ENCODE measurements around the gene IFT122. TPM values are rescaled to one million over a fixed set of nuclear protein-coding genes. Genes with fewer than 3 reads are reported as not detected.
A peak's percentile ranks its signal among the peaks of the same experiment; 100 is the strongest.
"Not testable (repeated sequence)": the region's sequence is repeated elsewhere in the genome, so short reads cannot be mapped to it uniquely, and the experiment has no call there.

IFT122 gene
- total RNA-seq, result 10 to 100 TPM in 3 of 4 donors, 1 to 10 TPM in 1; 9.5 to 47.6 (median 24.5) TPM

- Histone ChIP-seq H3K27me3 (no peaks in the 10 kb centered on the region), H3K36me3 (peaks cover 23% of the 10 kb centered on the region), H3K4me3 (peak within 1 kb of the TSS; percentile 61), H3K27ac (peak within 1 kb of the TSS; percentile 95), H3K9me3 (no peaks in the 10 kb centered on the region), H3K4me1 (peaks cover 64% of the 10 kb centered on the region)
- TF ChIP-seq EP300 (IDR thresholded peaks at IDR 0.05) (no peak), POLR2AphosphoS5 (IDR thresholded peaks at IDR 0.05) (peak in 2 of 3 donors; percentile 59 to 65), POLR2A (IDR thresholded peaks at IDR 0.05) (peak; percentile 61 to 82)
- WGBS, result under 1% methylated on average over 45 of the region's 75 CpGs
- DNase-seq (ENCODE audit: low spot score in 2 of 2), result peak; percentile 98 to 99
Measured at GRCh38 chr3:129439817-129440617, at the start of gene IFT122, which contains the start of gene MBD4. Gene IFT122 (plus strand): TSS chr3:129440224. CDS start chr3:129440331, 107 bp downstream. Gene MBD4 (minus strand): TSS chr3:129439948. CDS start chr3:129439833, 115 bp downstream.

- WGBS, result 55% methylated on average over 4 of the region's 4 CpGs
- peaks cover 41% of the 10 kb centered on the region for H3K4me1 ChIP-seq
- H3K27ac ChIP-seq, result peak overlapping the region; percentile 58
- not testable (repeated sequence) for H3K4me3 ChIP-seq; H3K27me3 ChIP-seq; DNase-seq (ENCODE audit: low spot score in 2 of 2); H3K9me3 ChIP-seq
- peaks cover 72% of the 10 kb centered on the region for H3K36me3 ChIP-seq
Measured at GRCh38 chr3:129391583-129391982, 48.4 kb upstream of the IFT122 start.

GRCh38 chr3:129392106-129392887, 47.7 kb upstream of the IFT122 start:
- not testable (repeated sequence) for H3K9me3 ChIP-seq; H3K4me3 ChIP-seq; DNase-seq (ENCODE audit: low spot score in 2 of 2); H3K27me3 ChIP-seq
- peaks cover 65% of the 10 kb centered on the region for H3K36me3 ChIP-seq
- WGBS, result 59% methylated on average over 3 of the region's 8 CpGs
- peak overlapping the region; percentile 56 for H3K27ac ChIP-seq
- H3K4me1 ChIP-seq, result peaks cover 48% of the 10 kb centered on the region

- no peaks in the 10 kb centered on the region for H3K9me3 ChIP-seq
- TF ChIP-seq POLR2A (IDR thresholded peaks at IDR 0.05), result no peak
- no peak for TF ChIP-seq POLR2AphosphoS5 (IDR thresholded peaks at IDR 0.05)
- TF ChIP-seq EP300 (IDR thresholded peaks at IDR 0.05), result no peak
- TF ChIP-seq CTCF (IDR thresholded peaks at IDR 0.05), result no peak
- DNase-seq (ENCODE audit: low spot score in 2 of 2), result no peak
- peak overlapping the region; percentile 3 for H3K27ac ChIP-seq
- no peak overlapping the region for H3K4me3 ChIP-seq
- WGBS, result 45% methylated on average over 6 of the region's 6 CpGs
- peaks cover 58% of the 10 kb centered on the region for H3K4me1 ChIP-seq
- no peaks in the 10 kb centered on the region for H3K27me3 ChIP-seq
- peaks cover 55% of the 10 kb centered on the region for H3K36me3 ChIP-seq
Measured at GRCh38 chr3:129393271-129393670, 46.8 kb upstream of the IFT122 start.

- 86% methylated on average over 1 of the region's 17 CpGs for WGBS
- H3K4me3 ChIP-seq; DNase-seq (ENCODE audit: low spot score in 2 of 2); H3K27me3 ChIP-seq; H3K9me3 ChIP-seq: not testable (repeated sequence)
- peaks cover 63% of the 10 kb centered on the region for H3K4me1 ChIP-seq
- H3K27ac ChIP-seq, result peak overlapping the region; percentile 3
- peaks cover 48% of the 10 kb centered on the region for H3K36me3 ChIP-seq
Measured at GRCh38 chr3:129393760-129394564, 46.1 kb upstream of the IFT122 start.

GRCh38 chr3:129398803-129399144, 41.2 kb upstream of the IFT122 start:
- Histone ChIP-seq H3K4me1 (peaks cover 38% of the 10 kb centered on the region), H3K27me3 (no peaks in the 10 kb centered on the region), H3K4me3 (peak overlapping the region; percentile 71), H3K27ac (peak overlapping the region; percentile 91), H3K9me3 (no peaks in the 10 kb centered on the region), H3K36me3 (peaks cover 5% of the 10 kb centered on the region)
- 3% methylated on average over 8 of the region's 18 CpGs for WGBS
- no peak for DNase-seq (ENCODE audit: low spot score in 2 of 2)
- TF ChIP-seq POLR2AphosphoS5 (IDR thresholded peaks at IDR 0.05), result no peak
- no peak for TF ChIP-seq EP300 (IDR thresholded peaks at IDR 0.05)
- no peak for TF ChIP-seq CTCF (IDR thresholded peaks at IDR 0.05)
- TF ChIP-seq POLR2A (IDR thresholded peaks at IDR 0.05), result no peak
